Measurements from ENCODE around the gene DNAJC3.
A peak's percentile ranks its signal among the peaks of the same experiment; 100 is the strongest.
"Not testable (repeated sequence)": the region's sequence is repeated elsewhere in the genome, so short reads cannot be mapped to it uniquely, and the experiment has no call there.

The DNAJC3 gene

GRCh38 chr13:95676105-95676761 lies 706 bp upstream of the DNAJC3 start:
- DNase-seq (ENCODE audit: low spot score), result peak; percentile 6

- DNase-seq (ENCODE audit: low spot score), result peak; percentile 26
Measured at GRCh38 chr13:95677564-95678266, 776 bp downstream of the DNAJC3 start.

GRCh38 chr13:95678967-95679366 lies 2.0 kb downstream of the DNAJC3 start:
- DNase-seq (ENCODE audit: low spot score), result no peak

- no peak for DNase-seq (ENCODE audit: low spot score)
Measured at GRCh38 chr13:95679722-95680121, 2.8 kb downstream of the DNAJC3 start.

- DNase-seq (ENCODE audit: low spot score), result no peak
Measured at GRCh38 chr13:95684418-95684817, 7.5 kb downstream of the DNAJC3 start.

GRCh38 chr13:95684960-95685359 lies 8.0 kb downstream of the DNAJC3 start:
- not testable (repeated sequence) for DNase-seq (ENCODE audit: low spot score)

GRCh38 chr13:95689582-95689926 lies 12.6 kb downstream of the DNAJC3 start:
- no peak for DNase-seq (ENCODE audit: low spot score)

GRCh38 chr13:95690986-95691385 lies 14.0 kb downstream of the DNAJC3 start:
- not testable (repeated sequence) for DNase-seq (ENCODE audit: low spot score)

GRCh38 chr13:95697052-95697680 lies 20.2 kb downstream of the DNAJC3 start:
- DNase-seq (ENCODE audit: low spot score), result no peak

GRCh38 chr13:95698047-95698749 lies 21.3 kb downstream of the DNAJC3 start:
- no peak for DNase-seq (ENCODE audit: low spot score)

- peak; percentile 10 for DNase-seq (ENCODE audit: low spot score)
Measured at GRCh38 chr13:95703576-95703975, 26.6 kb downstream of the DNAJC3 start.

- peak; percentile 15 for DNase-seq (ENCODE audit: low spot score)
Measured at GRCh38 chr13:95704510-95704909, 27.6 kb downstream of the DNAJC3 start.

- no peak for DNase-seq (ENCODE audit: low spot score)
Measured at GRCh38 chr13:95706356-95706755, 29.4 kb downstream of the DNAJC3 start.

GRCh38 chr13:95707035-95707434 lies 30.1 kb downstream of the DNAJC3 start:
- DNase-seq (ENCODE audit: low spot score), result no peak

- DNase-seq (ENCODE audit: low spot score), result no peak
Measured at GRCh38 chr13:95707442-95708390, 30.8 kb downstream of the DNAJC3 start.

- no peak for DNase-seq (ENCODE audit: low spot score)
Measured at GRCh38 chr13:95708391-95708774, 31.4 kb downstream of the DNAJC3 start.

GRCh38 chr13:95708811-95709500 lies 32.0 kb downstream of the DNAJC3 start:
- peak; percentile 18 for DNase-seq (ENCODE audit: low spot score)

GRCh38 chr13:95710313-95710712 lies 33.4 kb downstream of the DNAJC3 start:
- peak; percentile 41 for DNase-seq (ENCODE audit: low spot score)

- DNase-seq (ENCODE audit: low spot score), result not testable (repeated sequence)
Measured at GRCh38 chr13:95712846-95713245, 35.9 kb downstream of the DNAJC3 start.

- DNase-seq (ENCODE audit: low spot score), result peak; percentile 22
Measured at GRCh38 chr13:95713651-95714050, 36.7 kb downstream of the DNAJC3 start.

Measured in AG08395 (cell line).